HG02623 (cell line): ENCODE results near the gene SIPA1.
"Not testable (repeated sequence)": the region's sequence is repeated elsewhere in the genome, so short reads cannot be mapped to it uniquely, and the experiment has no call there.

Experiments used
- ATAC-seq: cut with Tn5 transposase; IDR thresholded peaks from one replicate; pipeline ENCODE4 v1.9.1; 2021; ENCODE audit warnings: moderate library complexity; ENCODE audit not compliant: unreplicated experiment

Gene SIPA1

GRCh38 chr11:65623852-65624616 is 13.9 kb upstream of the SIPA1 start:
- no peak for ATAC-seq

DNA sequence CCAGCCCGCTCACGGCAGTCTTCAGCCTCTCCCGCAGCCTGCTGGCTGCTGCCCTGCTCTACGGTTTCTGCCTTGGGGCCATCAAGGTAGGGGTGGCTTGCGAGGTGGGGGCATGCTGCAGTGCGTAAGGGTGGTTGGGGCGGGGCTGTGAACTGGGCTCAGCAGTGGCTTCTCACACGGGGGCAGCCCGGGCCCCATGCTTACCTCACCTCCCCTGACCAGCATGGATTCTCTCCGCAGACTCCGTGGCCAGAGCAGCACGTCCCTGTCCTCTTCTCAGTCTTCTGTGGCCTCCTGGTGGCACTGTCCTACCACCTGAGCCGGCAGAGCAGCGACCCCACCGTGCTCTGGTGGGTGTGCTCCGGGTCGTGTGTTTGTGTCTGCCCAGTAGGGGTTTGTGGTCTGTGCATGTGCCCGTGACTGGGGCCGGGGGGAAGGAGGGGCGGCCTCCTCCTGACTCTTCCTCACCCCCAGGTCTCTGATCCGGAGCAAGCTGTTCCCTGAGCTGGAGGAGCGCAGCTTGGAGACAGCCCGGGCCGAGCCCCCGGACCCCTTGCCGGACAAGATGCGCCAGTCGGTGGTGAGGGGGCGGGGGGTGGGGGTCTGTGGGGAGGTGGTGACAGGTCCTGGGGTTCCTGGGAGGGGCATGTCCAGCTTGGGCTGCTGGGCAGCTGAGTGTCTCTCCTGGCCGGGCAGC is 12.8 kb upstream of the SIPA1 start:
- ATAC-seq = no peak

DNA sequence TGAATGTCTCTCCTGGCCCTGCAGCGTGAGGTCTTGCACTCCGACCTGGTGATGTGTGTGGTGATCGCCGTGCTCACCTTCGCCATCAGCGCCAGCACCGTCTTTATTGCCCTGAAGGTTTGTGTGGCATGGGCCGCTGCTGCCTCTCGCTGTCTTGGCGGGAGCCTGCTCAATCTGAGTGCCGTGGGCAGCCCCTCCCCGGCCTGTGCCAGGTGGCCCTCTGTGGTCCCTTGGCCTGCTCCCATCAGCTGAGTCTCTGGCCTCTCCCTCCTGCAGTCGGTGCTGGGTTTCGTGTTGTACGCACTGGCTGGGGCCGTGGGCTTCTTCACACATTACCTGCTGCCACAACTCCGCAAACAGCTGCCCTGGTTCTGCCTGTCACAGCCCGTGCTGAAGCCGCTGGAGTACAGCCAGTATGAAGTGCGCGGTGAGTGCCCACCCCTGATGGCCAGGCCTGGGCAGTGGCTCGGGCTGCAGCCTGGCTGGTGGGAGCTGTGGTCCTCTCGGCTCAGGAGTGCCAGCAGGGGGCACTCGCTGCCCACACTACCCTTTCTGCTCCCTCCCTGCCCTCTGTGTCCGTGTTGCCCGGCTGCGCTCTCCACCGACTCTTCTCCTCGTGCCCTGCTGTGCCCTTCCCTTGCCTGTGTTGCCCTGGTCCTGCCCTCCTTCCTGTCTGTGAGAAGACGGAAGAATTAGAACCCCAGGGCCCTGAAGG is 12.1 kb upstream of the SIPA1 start:
- ATAC-seq = no peak

GRCh38 chr11:65627202-65627601 is 10.7 kb upstream of the SIPA1 start:
- ATAC-seq = no peak

GRCh38 chr11:65629579-65629978 is 8.3 kb upstream of the SIPA1 start:
- ATAC-seq = no peak

GRCh38 chr11:65630215-65630614 is 7.7 kb upstream of the SIPA1 start:
- no peak for ATAC-seq

GRCh38 chr11:65633390-65634108 is 4.4 kb upstream of the SIPA1 start:
- ATAC-seq = no peak

DNA sequence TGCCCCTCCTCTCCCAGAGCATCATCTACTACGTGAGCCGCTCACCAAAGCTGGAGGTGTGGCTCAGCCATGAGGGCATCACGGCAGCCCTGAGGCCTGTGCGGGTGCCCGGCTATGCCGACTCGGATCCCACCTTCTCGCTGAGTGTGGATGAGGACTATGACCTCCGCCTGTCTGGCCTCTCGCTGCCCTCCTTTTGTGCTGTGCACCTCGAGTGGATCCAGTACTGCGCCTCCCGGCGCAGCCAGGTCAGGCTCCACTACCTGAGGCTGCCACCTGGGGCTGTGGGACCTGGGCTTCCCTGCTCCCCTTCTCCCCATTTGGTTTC is 3.8 kb upstream of the SIPA1 start:
- no peak for ATAC-seq

DNA sequence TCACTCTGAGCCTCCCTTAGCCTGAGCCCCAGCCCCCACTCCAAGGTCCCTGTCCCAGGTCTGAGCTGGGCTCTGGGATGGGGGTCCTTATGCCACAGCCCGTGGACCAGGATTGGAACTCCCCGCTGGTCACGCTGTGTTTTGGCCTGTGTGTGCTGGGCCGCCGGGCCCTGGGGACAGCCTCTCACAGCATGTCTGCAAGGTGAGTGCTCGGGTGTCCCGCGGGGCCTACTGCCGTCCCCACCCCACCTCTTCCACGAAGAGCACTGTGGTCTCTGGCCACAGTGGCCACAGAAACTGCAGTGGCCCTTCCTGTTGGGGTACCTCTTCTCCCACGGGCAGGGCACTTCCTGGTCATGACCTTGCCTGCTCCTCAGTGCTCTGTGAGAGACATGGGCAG is 3.5 kb upstream of the SIPA1 start:
- ATAC-seq = no peak

GRCh38 chr11:65634905-65635731 is 2.8 kb upstream of the SIPA1 start:
- no peak for ATAC-seq

GRCh38 chr11:65636108-65637031 is 1.5 kb upstream of the SIPA1 start:
- no peak for ATAC-seq

DNA sequence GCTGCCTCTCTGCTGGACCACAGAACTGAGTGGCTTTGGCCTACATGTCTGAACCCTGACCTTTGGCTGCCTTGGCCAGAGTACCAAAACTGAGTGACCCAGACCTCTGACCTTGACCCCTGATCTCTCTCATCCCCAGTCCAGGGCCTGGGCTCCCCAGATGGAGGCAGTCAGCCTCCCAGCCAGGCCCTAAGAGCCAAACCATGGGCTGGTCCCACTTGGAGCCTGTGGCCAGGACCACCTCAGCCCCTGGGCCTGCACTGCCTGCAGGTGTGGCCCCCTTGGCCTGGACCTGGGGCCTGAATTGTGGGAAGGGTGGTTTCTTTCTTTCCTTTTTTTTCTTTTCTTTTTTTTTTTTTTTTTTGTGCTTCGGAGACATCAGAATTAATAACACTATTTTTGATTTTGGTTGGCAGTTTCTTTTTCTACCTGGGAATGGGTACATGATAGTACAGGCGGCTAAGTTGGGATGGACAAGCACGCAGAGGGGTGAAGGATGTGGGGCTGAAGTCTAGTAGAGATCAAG is 806 bp upstream of the SIPA1 start:
- no peak for ATAC-seq

DNA sequence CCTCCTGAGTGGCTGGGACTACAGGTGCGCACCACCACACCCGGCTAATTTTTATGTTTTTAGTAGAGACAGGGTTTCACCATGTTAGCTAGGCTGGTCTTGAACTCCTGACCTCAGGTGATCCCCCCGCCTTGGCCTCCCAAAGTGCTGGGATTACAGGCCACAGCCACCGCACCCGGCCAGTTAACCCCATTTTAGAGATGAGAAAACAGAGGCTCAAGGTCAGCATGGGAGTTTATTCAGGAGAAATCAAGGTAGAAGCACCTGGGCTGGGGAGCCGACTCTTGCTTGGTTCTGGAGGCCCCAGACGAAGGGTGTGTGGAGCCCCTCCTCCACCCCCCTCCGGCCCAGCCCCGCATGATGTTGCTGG is 1.3 kb downstream of the SIPA1 start:
- not testable (repeated sequence) for ATAC-seq

DNA sequence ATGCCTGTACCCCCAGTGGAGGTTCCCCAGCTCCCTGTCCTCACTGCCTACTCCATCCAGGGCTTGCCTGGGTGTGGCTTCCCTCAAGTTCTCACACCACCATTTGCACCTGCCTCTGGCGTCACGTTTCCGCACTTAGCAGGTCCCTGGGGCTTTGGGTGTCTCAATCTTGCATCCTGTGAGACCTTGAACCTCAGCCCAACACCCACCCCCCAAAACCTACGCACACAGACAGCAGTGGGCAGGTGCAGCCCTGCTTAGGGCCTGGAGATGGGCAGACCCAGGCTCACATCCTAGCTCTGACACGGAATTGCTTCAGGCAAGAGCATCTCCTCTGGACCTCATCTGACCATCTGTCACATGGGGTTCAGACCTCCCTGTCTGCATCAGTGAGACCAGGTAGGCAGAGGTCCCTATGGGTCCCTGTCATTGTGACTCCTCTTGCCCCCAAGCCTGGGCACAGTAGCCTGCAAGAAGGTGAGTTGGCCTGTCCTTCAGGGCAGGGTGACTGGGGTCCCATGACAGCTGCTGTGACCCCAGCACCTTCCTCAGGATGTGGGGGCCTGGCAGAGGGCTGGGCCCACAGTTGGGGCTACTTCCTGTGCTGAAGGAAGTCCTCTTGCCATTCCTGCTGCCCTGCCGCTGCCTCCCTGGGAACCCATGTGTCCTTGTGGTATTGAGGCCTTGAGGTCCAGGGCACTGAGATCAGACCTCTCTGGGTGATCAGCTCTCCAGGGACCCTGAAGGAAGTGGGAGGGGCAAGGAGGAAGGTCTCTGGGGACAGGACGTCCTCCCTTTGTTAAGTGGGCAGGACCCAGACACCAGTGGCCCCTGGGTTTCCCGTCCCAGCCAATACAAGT is 2.0 kb downstream of the SIPA1 start:
- no peak for ATAC-seq

- no peak for ATAC-seq
Measured at GRCh38 chr11:65640483-65641296, 2.8 kb downstream of the SIPA1 start.

DNA sequence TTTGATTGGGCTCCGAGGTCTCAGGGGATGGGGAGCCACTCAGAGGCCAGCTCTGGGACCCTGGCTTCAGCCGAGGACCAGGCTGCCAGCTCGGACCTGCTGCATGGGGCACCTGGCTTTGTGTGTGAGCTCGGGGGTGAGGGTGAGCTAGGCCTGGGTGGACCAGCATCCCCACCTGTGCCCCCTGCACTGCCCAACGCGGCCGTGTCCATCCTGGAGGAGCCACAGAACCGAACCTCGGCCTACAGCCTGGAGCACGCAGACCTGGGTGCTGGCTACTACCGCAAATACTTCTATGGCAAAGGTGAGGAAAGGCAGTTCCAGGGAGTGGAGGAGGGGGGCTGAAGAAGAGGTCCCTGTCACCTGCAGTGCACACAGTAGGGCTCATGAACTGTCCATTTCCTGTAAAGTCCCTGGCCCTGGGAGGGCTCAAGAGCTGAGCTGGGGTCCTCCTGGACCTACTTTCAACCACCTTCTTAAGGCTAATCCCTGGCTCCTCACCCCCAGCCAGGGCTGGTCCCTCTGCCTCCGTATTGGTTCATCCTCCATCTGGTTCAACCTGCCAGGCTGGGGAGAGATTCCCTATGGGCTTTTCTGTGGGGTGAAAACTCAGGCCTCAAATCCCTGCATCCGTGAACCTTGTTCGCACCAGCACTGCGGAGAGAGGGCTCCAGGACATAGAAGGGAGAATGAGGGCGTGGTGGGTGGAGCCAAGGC is 3.6 kb downstream of the SIPA1 start:
- ATAC-seq = no peak
